ENCODE data around the gene MCCC1. TPM values are rescaled to one million over a fixed set of nuclear protein-coding genes. Genes with fewer than 3 reads are reported as not detected.

Gene MCCC1
- total RNA-seq = 47.7 TPM
- long read RNA-seq, transcript MCCC1-201 (19 exons, 2,545 nt) = major isoform, 147 of 165 reads
- long read RNA-seq, partial matches to known transcripts = 4 of 165 reads
- long read RNA-seq, other reads (novel, unspliced or antisense) = 14 of 165 reads

- intact Hi-C loops (cut with micrococcal nuclease) = no loop called here
- Histone ChIP-seq H3K27me3 (ENCODE audit: low read depth) (no peaks in the 10 kb centered on the region), H3K9me3 (replicated peaks) (no peaks in the 10 kb centered on the region), H3K36me3 (no peaks in the 10 kb centered on the region), H3K4me1 (peaks cover 19% of the 10 kb centered on the region), H3K27ac (replicated peaks) (peak within 1 kb of the TSS; percentile 91), H3K4me3 (peak within 1 kb of the TSS; percentile 88)
- DNase-seq = peak; percentile 97
- no peak for TF ChIP-seq CTCF (IDR thresholded peaks at IDR 0.05; ENCODE audit: borderline replicate concordance)
Measured at GRCh38 chr3:183099026-183099837, at the start of gene MCCC1. Gene MCCC1, minus strand, starts transcription at chr3:183099496. Its CDS starts 56 bp downstream, at chr3:183099440.

GRCh38 chr3:183148056-183148455, 48.8 kb upstream of the MCCC1 start:
- H3K4me3 ChIP-seq = no peak overlapping the region
- peaks cover 63% of the 10 kb centered on the region for H3K27me3 ChIP-seq (ENCODE audit: low read depth)
- intact Hi-C loops (cut with micrococcal nuclease) = no loop called here
- no peaks in the 10 kb centered on the region for H3K9me3 ChIP-seq (replicated peaks)
- no peaks in the 10 kb centered on the region for H3K4me1 ChIP-seq
- TF ChIP-seq CTCF (IDR thresholded peaks at IDR 0.05; ENCODE audit: borderline replicate concordance) = no peak
- no peak overlapping the region for H3K27ac ChIP-seq (replicated peaks)
- DNase-seq = no peak
- H3K36me3 ChIP-seq = no peaks in the 10 kb centered on the region

GRCh38 chr3:183144363-183144762, 45.1 kb upstream of the MCCC1 start:
- no peaks in the 10 kb centered on the region for H3K36me3 ChIP-seq
- peaks cover 73% of the 10 kb centered on the region for H3K27me3 ChIP-seq (ENCODE audit: low read depth)
- no peaks in the 10 kb centered on the region for H3K9me3 ChIP-seq (replicated peaks)
- H3K4me1 ChIP-seq = no peaks in the 10 kb centered on the region
- no peak overlapping the region for H3K27ac ChIP-seq (replicated peaks)
- intact Hi-C loops (cut with micrococcal nuclease) = no loop called here
- no peak for DNase-seq
- no peak for TF ChIP-seq CTCF (IDR thresholded peaks at IDR 0.05; ENCODE audit: borderline replicate concordance)
- H3K4me3 ChIP-seq = no peak overlapping the region

- Histone ChIP-seq H3K4me1 (no peaks in the 10 kb centered on the region), H3K4me3 (no peak overlapping the region), H3K36me3 (no peaks in the 10 kb centered on the region), H3K27ac (replicated peaks) (no peak overlapping the region), H3K27me3 (ENCODE audit: low read depth) (peaks cover 84% of the 10 kb centered on the region), H3K9me3 (replicated peaks) (no peaks in the 10 kb centered on the region)
- intact Hi-C loops (cut with micrococcal nuclease) = no loop called here
- no peak for DNase-seq
- no peak for TF ChIP-seq CTCF (IDR thresholded peaks at IDR 0.05; ENCODE audit: borderline replicate concordance)
Measured at GRCh38 chr3:183142199-183142598, 42.9 kb upstream of the MCCC1 start.

GRCh38 chr3:183134844-183135243, 35.5 kb upstream of the MCCC1 start:
- no peak for DNase-seq
- Histone ChIP-seq H3K27me3 (ENCODE audit: low read depth) (peaks cover 77% of the 10 kb centered on the region), H3K9me3 (replicated peaks) (peaks cover 6% of the 10 kb centered on the region), H3K36me3 (no peaks in the 10 kb centered on the region), H3K27ac (replicated peaks) (no peak overlapping the region), H3K4me3 (no peak overlapping the region), H3K4me1 (no peaks in the 10 kb centered on the region)
- intact Hi-C loops (cut with micrococcal nuclease) = no loop called here
- no peak for TF ChIP-seq CTCF (IDR thresholded peaks at IDR 0.05; ENCODE audit: borderline replicate concordance)
